SU-DHL-6 (cell line): ENCODE data around the gene PLEK.
A peak's percentile ranks its signal among the peaks of the same experiment; 100 is the strongest.

Source experiments
- H2AFZ ChIP-seq: fragments of 200-600 bp; sonication (generic); 2 replicates; pipeline ENCODE4 v1.6.1; 2014; ENCODE audit warnings: low read depth, mild to moderate bottlenecking, moderate library complexity, mixed read lengths, antibody characterized with exemption, low read length; ENCODE audit not compliant: severe bottlenecking
- H3F3A ChIP-seq: fragments of 200-600 bp; shearing (Covaris generic); 2 replicates; pipeline ENCODE4 v1.6.0; 2016; ENCODE audit warnings: antibody characterized with exemption, mild to moderate bottlenecking; ENCODE audit not compliant: insufficient read depth
- H3K27ac ChIP-seq: fragments of 200-600 bp; sonication (generic); 2 replicates; pipeline ENCODE4 v1.5.1; 2016; ENCODE audit warnings: low read depth, mild to moderate bottlenecking, low read length, moderate library complexity, mixed read lengths
- H3K27me3 ChIP-seq: fragments of 200-600 bp; sonication (generic), shearing (Covaris generic); 2 replicates; pipeline ENCODE4 v1.6.0; 2014; ENCODE audit warnings: mild to moderate bottlenecking, low read length
- H3K36me3 ChIP-seq: fragments of 200-600 bp; sonication (generic); 2 replicates; pipeline ENCODE4 v1.6.1; 2014; ENCODE audit warnings: mild to moderate bottlenecking, low read length, mixed read lengths
- H3K4me2 ChIP-seq: fragments of 300-600, 200-600 bp; shearing (Covaris generic), sonication (generic); 2 replicates; pipeline ENCODE4 v1.6.0; 2014; ENCODE audit warnings: low read length, low read depth, mild to moderate bottlenecking; ENCODE audit not compliant: poor library complexity, severe bottlenecking
- H3K4me3 ChIP-seq: fragments of 200-600 bp; sonication (generic); 2 replicates; pipeline ENCODE4 v1.5.1; 2014; ENCODE audit warnings: antibody characterized with exemption, low read length, mild to moderate bottlenecking, mixed read lengths; ENCODE audit not compliant: insufficient read depth, poor library complexity, severe bottlenecking
- H3K79me2 ChIP-seq: fragments of 200-600 bp; sonication (generic); 2 replicates; pipeline ENCODE4 v1.6.1; 2014; ENCODE audit warnings: mild to moderate bottlenecking, low read length, moderate library complexity; ENCODE audit not compliant: insufficient read depth
- H3K9ac ChIP-seq: fragments of 200-600 bp; sonication (generic); 2 replicates; pipeline ENCODE4 v1.7.0; 2014; ENCODE audit warnings: mild to moderate bottlenecking, low read length
- H3K9me2 ChIP-seq: fragments of 200-600 bp; sonication (generic); replicated peaks from 2 replicates; pipeline ENCODE4 v1.6.1; 2014; ENCODE audit warnings: low read length; ENCODE audit not compliant: insufficient read depth
- H3K9me3 ChIP-seq: fragments of 200-600 bp; sonication (generic); 2 replicates; pipeline ENCODE4 v1.6.1; 2014; ENCODE audit warnings: low read length, mixed read lengths; ENCODE audit not compliant: insufficient read depth
- H4K20me1 ChIP-seq: fragments of 200-600 bp; sonication (generic); 2 replicates; pipeline ENCODE4 v1.6.1; 2014; ENCODE audit warnings: low read depth, mild to moderate bottlenecking, antibody characterized with exemption, low read length, moderate library complexity, mixed read lengths
- CTCF ChIP-seq: fragments of 200-600 bp; sonication (generic); IDR thresholded peaks from one replicate; pipeline ENCODE4 v1.5.1; 2017; ENCODE audit warnings: antibody characterized with exemption, mild to moderate bottlenecking, low read length, moderate library complexity; ENCODE audit not compliant: insufficient read depth, poor library complexity, severe bottlenecking
- EZH2phosphoT487 ChIP-seq: fragments of 200-600 bp; sonication (generic), shearing (Covaris generic); conservative IDR thresholded peaks from 2 replicates; pipeline ENCODE4 v1.6.1; 2018; ENCODE audit warnings: mild to moderate bottlenecking, antibody characterized with exemption, low read length, moderate library complexity, mixed read lengths

Gene PLEK

GRCh38 chr2:68428126-68428525 is 63.0 kb downstream of the PLEK start:
- Histone ChIP-seq H3K36me3 (no peaks in the 10 kb centered on the region), H4K20me1 (no peaks in the 10 kb centered on the region), H3K27ac (peak overlapping the region; percentile 94), H3K27me3 (no peaks in the 10 kb centered on the region), H3K9ac (peak overlapping the region; percentile 27; the same call in 1 of the 2 replicates), H3K9me2 (no peaks in the 10 kb centered on the region), H3K79me2 (no peaks in the 10 kb centered on the region), H3K4me2 (peak overlapping the region; percentile 84), H3F3A (peaks cover 32% of the 10 kb centered on the region), H3K4me3 (no peak overlapping the region), H2AFZ (no peak overlapping the region), H3K9me3 (no peaks in the 10 kb centered on the region)
- no peak for TF ChIP-seq CTCF
- no peak for TF ChIP-seq EZH2phosphoT487

GRCh38 chr2:68428746-68429145 is 63.7 kb downstream of the PLEK start:
- Histone ChIP-seq H3K79me2 (no peaks in the 10 kb centered on the region), H3K27me3 (no peaks in the 10 kb centered on the region), H3K4me2 (no peak overlapping the region), H3F3A (peaks cover 32% of the 10 kb centered on the region), H3K36me3 (no peaks in the 10 kb centered on the region), H3K27ac (no peak overlapping the region), H3K4me3 (no peak overlapping the region), H3K9ac (no peak overlapping the region), H3K9me3 (no peaks in the 10 kb centered on the region), H2AFZ (no peak overlapping the region), H3K9me2 (no peaks in the 10 kb centered on the region), H4K20me1 (no peaks in the 10 kb centered on the region)
- TF ChIP-seq CTCF (no peak), EZH2phosphoT487 (no peak)

GRCh38 chr2:68429311-68429826 is 64.3 kb downstream of the PLEK start:
- no peak for TF ChIP-seq EZH2phosphoT487
- TF ChIP-seq CTCF, result no peak
- Histone ChIP-seq H3K27me3 (no peaks in the 10 kb centered on the region), H4K20me1 (no peaks in the 10 kb centered on the region), H3K36me3 (no peaks in the 10 kb centered on the region), H3K27ac (no peak overlapping the region), H3F3A (peaks cover 27% of the 10 kb centered on the region), H3K9me2 (no peaks in the 10 kb centered on the region), H2AFZ (no peak overlapping the region), H3K4me3 (no peak overlapping the region), H3K9me3 (no peaks in the 10 kb centered on the region), H3K4me2 (no peak overlapping the region), H3K79me2 (no peaks in the 10 kb centered on the region), H3K9ac (no peak overlapping the region)
